HG03139 (cell line): Measurements from ENCODE around the gene CASP2.
"Not testable (repeated sequence)": the region's sequence is repeated elsewhere in the genome, so short reads cannot be mapped to it uniquely, and the experiment has no call there.

Experiments
- ATAC-seq: cut with Tn5 transposase; IDR thresholded peaks from one replicate; pipeline ENCODE4 v1.9.1; 2021; ENCODE audit not compliant: unreplicated experiment

The CASP2 gene

GRCh38 chr7:143263266-143264195, 24.6 kb upstream of the CASP2 start, which contains the start of gene GSTK1:
GSTK1 (plus strand) TSS chr7:143263441; CDS start chr7:143263514, 73 bp downstream.
- ATAC-seq: peak; percentile 97

GRCh38 chr7:143264196-143264568, 24.0 kb upstream of the CASP2 start:
- not testable (repeated sequence) for ATAC-seq

- no peak for ATAC-seq
Observed at GRCh38 chr7:143265017-143265693, 23.0 kb upstream of the CASP2 start.

- no peak for ATAC-seq
Observed at GRCh38 chr7:143269251-143269650, 18.9 kb upstream of the CASP2 start.

- ATAC-seq: no peak
Observed at GRCh38 chr7:143271240-143271639, 16.9 kb upstream of the CASP2 start.

GRCh38 chr7:143272871-143273270, 15.3 kb upstream of the CASP2 start:
- no peak for ATAC-seq

GRCh38 chr7:143279186-143280098, 8.7 kb upstream of the CASP2 start:
- no peak for ATAC-seq

GRCh38 chr7:143280160-143280559, 8.0 kb upstream of the CASP2 start:
- no peak for ATAC-seq

GRCh38 chr7:143280566-143280965, 7.6 kb upstream of the CASP2 start:
- no peak for ATAC-seq

- no peak for ATAC-seq
Observed at GRCh38 chr7:143281529-143281928, 6.6 kb upstream of the CASP2 start.

- ATAC-seq: no peak
Observed at GRCh38 chr7:143282124-143282523, 6.0 kb upstream of the CASP2 start.

GRCh38 chr7:143283381-143283780, 4.8 kb upstream of the CASP2 start:
- no peak for ATAC-seq

- ATAC-seq: no peak
Observed at GRCh38 chr7:143284591-143285469, 3.3 kb upstream of the CASP2 start, which contains the start of gene TMEM139. TMEM139 (plus strand) TSS chr7:143284958; CDS start chr7:143285958, 1,000 bp downstream.

- no peak for ATAC-seq
Observed at GRCh38 chr7:143285470-143285778, 2.7 kb upstream of the CASP2 start.

- ATAC-seq: no peak
Observed at GRCh38 chr7:143285806-143286521, 2.2 kb upstream of the CASP2 start.

- no peak for ATAC-seq
Observed at GRCh38 chr7:143286522-143286890, 1.6 kb upstream of the CASP2 start.

- ATAC-seq: no peak
Observed at GRCh38 chr7:143287339-143287934, 714 bp upstream of the CASP2 start.

GRCh38 chr7:143288836-143289235, 685 bp downstream of the CASP2 start:
- ATAC-seq: no peak

- ATAC-seq: no peak
Observed at GRCh38 chr7:143289421-143289820, 1.3 kb downstream of the CASP2 start.
